ENCODE data around the gene H1-8.

GRCh38 chr3:129569856-129570255, 26.9 kb downstream of the H1-8 start:
- no peak for TF ChIP-seq EZH2 (IDR thresholded peaks at IDR 0.05; ENCODE audit: borderline replicate concordance, low read length)
- no peak for TF ChIP-seq CTCF (conservative IDR thresholded peaks at IDR 0.05 in 1 of 2, IDR thresholded peaks at IDR 0.05 in 1 of 2; ENCODE audit: extremely low read depth in 1 of 2, insufficient read depth in 1 of 2, low read depth in 1 of 2, low read length in 2 of 2)

All from mammary epithelial cell (primary cell).